K562 (cell line): ENCODE measurements around the gene PATL2.

ENCODE experiments used
- CHD4 ChIP-seq: fragments of 200-600 bp; sonication (generic); IDR thresholded peaks from 3 replicates; pipeline ENCODE4 v1.6.1; 2012; ENCODE audit warnings: low read depth, mild to moderate bottlenecking, mixed read lengths, low read length, inconsistent platforms; ENCODE audit not compliant: insufficient read depth, insufficient replicate concordance, poor library complexity, severe bottlenecking
- U2AF1 ChIP-seq: fragments of 200-400 bp; formaldehyde crosslinking; optimal IDR thresholded peaks from 2 replicates; pipeline ENCODE3; 2017; ENCODE audit warnings: mild to moderate bottlenecking, low read depth, low read length, moderate library complexity

- TF ChIP-seq CHD4: no peak
- no peak for TF ChIP-seq U2AF1
Measured at GRCh38 chr15:44727485-44728231, 16.5 kb upstream of the PATL2 start.
